ENCODE results near the gene RHBDD3.

DNA sequence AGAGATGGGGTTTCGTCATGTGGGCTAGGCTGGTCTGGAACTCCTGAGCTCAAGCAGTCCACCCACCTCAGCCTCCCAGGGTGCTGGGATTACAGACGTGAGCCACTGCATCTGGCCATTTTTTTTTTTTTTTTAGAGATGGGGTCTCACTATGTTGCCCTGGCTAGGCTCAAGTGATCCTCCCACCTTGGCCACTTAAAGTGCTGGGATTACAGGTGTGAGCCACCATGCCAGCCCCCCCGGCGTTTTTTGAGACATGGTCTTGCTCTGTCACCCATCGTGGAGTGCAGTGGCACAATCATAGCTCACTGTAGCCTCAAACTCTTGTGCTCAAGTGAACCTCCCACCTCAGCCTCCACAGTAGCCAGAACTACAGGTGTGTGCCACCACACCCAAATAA is 16.5 kb downstream of the RHBDD3 start:
- TF ChIP-seq POLR2AphosphoS5 (IDR thresholded peaks at IDR 0.05; ENCODE audit: low read depth, low read length) (no peak), TAF1 (IDR thresholded peaks at IDR 0.05; ENCODE audit: borderline replicate concordance, low read depth, low read length) (no peak), POLR2A (IDR thresholded peaks at IDR 0.05; ENCODE audit: low read depth, low read length) (no peak)
